ENCODE results near the gene ANKRD31. TPM values are rescaled to one million over a fixed set of nuclear protein-coding genes. Genes with fewer than 3 reads are reported as not detected.

The ANKRD31 gene
- total RNA-seq, 1 experiment from 2014 or later, result 0.30 TPM

DNA sequence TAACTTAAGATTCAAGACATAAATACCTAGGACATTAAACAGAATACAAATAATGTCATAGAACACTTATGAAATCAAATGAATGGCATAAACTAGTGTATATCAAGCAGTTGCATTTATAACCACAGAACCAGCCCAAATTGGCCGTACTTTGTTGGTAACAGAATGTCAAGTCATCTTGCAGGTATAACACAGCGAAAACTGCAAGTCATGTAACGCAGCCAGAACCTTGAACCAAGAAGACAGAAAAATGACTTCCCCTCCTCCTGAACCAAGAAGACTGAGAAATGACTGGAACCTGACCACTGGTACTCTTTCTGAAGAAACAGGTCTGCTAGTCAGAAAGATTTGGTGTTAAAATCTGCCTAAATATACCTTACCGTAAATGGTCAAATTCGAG lies 38.9 kb downstream of the ANKRD31 start:
- intact Hi-C loops (cut with micrococcal nuclease), result no loop called here
- Histone ChIP-seq H3K27ac (ENCODE audit: low read depth, low read length) (no peak overlapping the region), H3K36me3 (ENCODE audit: control insufficient read depth in 1 of 2, insufficient read depth in 2 of 2, low read length in 2 of 2) (no peaks in the 10 kb centered on the region), H3K4me3 (replicated peaks in 1 of 2; ENCODE audit: low read depth in 1 of 2, low read length in 2 of 2) (no peak overlapping the region), H3K9me2 (ENCODE audit: insufficient read depth) (no peaks in the 10 kb centered on the region), H4K20me1 (ENCODE audit: insufficient read depth) (no peaks in the 10 kb centered on the region), H3K4me2 (ENCODE audit: low read length) (no peak overlapping the region), H2AFZ (ENCODE audit: low read depth, low read length, poor library complexity, severe bottlenecking) (no peak overlapping the region), H3K9me3 (ENCODE audit: control insufficient read depth in 1 of 2, insufficient read depth in 1 of 2, low read depth in 1 of 2, low read length in 2 of 2) (no peaks in the 10 kb centered on the region), H3K4me1 (ENCODE audit: control insufficient read depth in 1 of 2, insufficient read depth in 2 of 2, low read length in 2 of 2) (no peaks in the 10 kb centered on the region), H3K27me3 (ENCODE audit: insufficient read depth, low read length) (no peaks in the 10 kb centered on the region), H3K79me2 (ENCODE audit: insufficient read depth, low read length) (no peaks in the 10 kb centered on the region), H3K9ac (ENCODE audit: low read length) (no peak overlapping the region)
- ChIA-PET POLR2A (no interaction called here), CTCF (no interaction called here), RAD21 (ENCODE audit: low non-redundant PET in 1 of 2, low total read pairs in 2 of 2, uncharacterized antibody in 2 of 2, unreplicated experiment in 2 of 2) (no interaction called here)
- no peak for ATAC-seq
- no peak for DNase-seq (ENCODE audit: low read depth, low spot score)
- TF ChIP-seq ZFX (IDR thresholded peaks at IDR 0.05) (no peak), SRF (IDR thresholded peaks at IDR 0.05; ENCODE audit: low read depth) (no peak), TCF7L2 (IDR thresholded peaks at IDR 0.05; ENCODE audit: borderline replicate concordance, extremely low read depth, insufficient read depth, insufficient read length) (no peak), ELF1 (IDR thresholded peaks at IDR 0.05; ENCODE audit: borderline replicate concordance, low read depth) (no peak), JUND (IDR thresholded peaks at IDR 0.05) (no peak), POLR2AphosphoS5 (IDR thresholded peaks at IDR 0.05; ENCODE audit: low read depth, low read length) (no peak), POLR2A (IDR thresholded peaks at IDR 0.05; ENCODE audit: borderline replicate concordance, extremely low read depth, insufficient read depth, insufficient read length) (no peak), EZH2phosphoT487 (IDR thresholded peaks at IDR 0.05; ENCODE audit: borderline replicate concordance) (no peak), SP1 (IDR thresholded peaks at IDR 0.05; ENCODE audit: low read depth) (no peak), YY1 (IDR thresholded peaks at IDR 0.05; ENCODE audit: extremely low read depth, insufficient replicate concordance, low read depth, low read length) (no peak), EZH2 (IDR thresholded peaks at IDR 0.05) (no peak), ZNF274 (IDR thresholded peaks at IDR 0.05; ENCODE audit: low read depth, low read length) (no peak), EGR1 (IDR thresholded peaks at IDR 0.05; ENCODE audit: low read depth) (no peak), CBX3 (IDR thresholded peaks at IDR 0.05; ENCODE audit: low read depth) (no peak), CEBPB (IDR thresholded peaks at IDR 0.05; ENCODE audit: low read depth) (no peak)
- TF ChIP-seq, protein P1, sequence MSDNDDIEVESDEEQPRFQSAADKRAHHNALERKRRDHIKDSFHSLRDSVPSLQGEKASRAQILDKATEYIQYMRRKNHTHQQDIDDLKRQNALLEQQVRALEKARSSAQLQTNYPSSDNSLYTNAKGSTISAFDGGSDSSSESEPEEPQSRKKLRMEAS (IDR thresholded peaks at IDR 0.05), result no peak
- BruUV-seq (replicated peaks), result no TSS peak

All from HCT116 (cell line).